Trophoblast cell (in vitro differentiated cells and primary cell): Measurements from ENCODE around the gene IPPK.
A peak's percentile ranks its signal among the peaks of the same experiment; 100 is the strongest.

Experiments used
- DNase-seq, 2 donors: peaks; one replicate each; pipeline ENCODE4 v3.0.0-alpha.2; 2016
- H2AFZ ChIP-seq: 2 replicates; pipeline ENCODE4 v1.6.1; 2013; ENCODE audit warnings: low read length, moderate library complexity, mild to moderate bottlenecking; ENCODE audit not compliant: insufficient read depth, poor library complexity
- H2AK5ac ChIP-seq: 2 replicates; pipeline ENCODE4 v1.6.1; 2013; ENCODE audit warnings: mild to moderate bottlenecking, low read length
- H2BK120ac ChIP-seq: 2 replicates; pipeline ENCODE4 v1.6.1; 2013; ENCODE audit warnings: low read length, mild to moderate bottlenecking, moderate library complexity; ENCODE audit not compliant: insufficient read depth, poor library complexity
- H2BK12ac ChIP-seq: 2 replicates; pipeline ENCODE4 v1.6.1; 2013; ENCODE audit warnings: mild to moderate bottlenecking, low read length, moderate library complexity
- H2BK5ac ChIP-seq: 2 replicates; pipeline ENCODE4 v1.6.1; 2013; ENCODE audit warnings: low read length, low read depth, moderate library complexity, mild to moderate bottlenecking; ENCODE audit not compliant: poor library complexity
- H3K14ac ChIP-seq: 2 replicates; pipeline ENCODE4 v1.6.1; 2013; ENCODE audit warnings: mild to moderate bottlenecking, low read length
- H3K18ac ChIP-seq: 2 replicates; pipeline ENCODE4 v1.6.1; 2013; ENCODE audit warnings: mild to moderate bottlenecking, low read length
- H3K23ac ChIP-seq: 2 replicates; pipeline ENCODE4 v1.6.1; 2013; ENCODE audit warnings: low read length
- H3K27ac ChIP-seq: 2 replicates; pipeline ENCODE4 v1.5.1; 2013; ENCODE audit warnings: low read depth, mild to moderate bottlenecking, inconsistent platforms, low read length, moderate library complexity
- H3K27me3 ChIP-seq: 2 replicates; pipeline ENCODE4 v1.6.1; 2013; ENCODE audit warnings: inconsistent platforms, mild to moderate bottlenecking, low read length, moderate library complexity; ENCODE audit not compliant: insufficient read depth
- H3K36me3 ChIP-seq, 2 experiments: 1 replicate in 1 of 2; 2 replicates in 1 of 2; pipeline ENCODE4 v1.6.1; 2013; ENCODE audit warnings: low read length in 2 of 2, mild to moderate bottlenecking in 2 of 2, moderate library complexity in 1 of 2; ENCODE audit not compliant: insufficient read depth in 2 of 2, control insufficient read depth in 1 of 2
- H3K4ac ChIP-seq: 2 replicates; pipeline ENCODE4 v1.6.1; 2013; ENCODE audit warnings: low read depth, mild to moderate bottlenecking, low read length, moderate library complexity
- H3K4me1 ChIP-seq, 2 experiments: 1 replicate in 1 of 2; 2 replicates in 1 of 2; pipeline ENCODE4 v1.6.1; 2013; ENCODE audit warnings: low read length in 2 of 2, mild to moderate bottlenecking in 2 of 2, moderate library complexity in 1 of 2; ENCODE audit not compliant: insufficient read depth in 2 of 2, control insufficient read depth in 1 of 2
- H3K4me2 ChIP-seq: 2 replicates; pipeline ENCODE4 v1.6.1; 2013; ENCODE audit warnings: inconsistent platforms, mild to moderate bottlenecking, low read length, moderate library complexity
- H3K4me3 ChIP-seq: 2 replicates; pipeline ENCODE4 v1.5.1; 2013; ENCODE audit warnings: mild to moderate bottlenecking, low read depth, low read length, inconsistent platforms
- H3K79me1 ChIP-seq: one replicate; pipeline ENCODE4 v1.6.1; 2013; ENCODE audit warnings: low read length
- H3K79me2 ChIP-seq: 2 replicates; pipeline ENCODE4 v1.6.1; 2013; ENCODE audit warnings: low read length, mild to moderate bottlenecking; ENCODE audit not compliant: control insufficient read depth, insufficient read depth, poor library complexity
- H3K9ac ChIP-seq: 2 replicates; pipeline ENCODE4 v1.6.1; 2013; ENCODE audit warnings: mild to moderate bottlenecking, low read length
- H3K9me3 ChIP-seq: 2 replicates; pipeline ENCODE4 v1.6.1; 2013; ENCODE audit warnings: low read depth, mild to moderate bottlenecking, control low read depth, inconsistent platforms, low read length; ENCODE audit not compliant: insufficient read depth
- H4K12ac ChIP-seq: 2 replicates; pipeline ENCODE4 v1.6.1; 2013; ENCODE audit warnings: low read depth, mild to moderate bottlenecking, low read length, moderate library complexity
- H4K8ac ChIP-seq: 2 replicates; pipeline ENCODE4 v1.6.1; 2013; ENCODE audit warnings: low read depth, mild to moderate bottlenecking, low read length, moderate library complexity
- H4K91ac ChIP-seq: one replicate; pipeline ENCODE4 v1.6.1; 2013; ENCODE audit warnings: low read depth, mild to moderate bottlenecking, low read length, moderate library complexity
- WGBS: extraction: QIAGEN DNeasy Blood & Tissue Kit; methylation state at CpG from one replicate; pipeline ENCODE4 v1.1.7; 2013; ENCODE audit warnings: missing lambda C conversion rate; ENCODE audit not compliant: insufficient read length, insufficient coverage; ENCODE audit errors: extremely low coverage; 5-methylcytosine and 5-hydroxymethylcytosine counted together

IPPK gene

DNA sequence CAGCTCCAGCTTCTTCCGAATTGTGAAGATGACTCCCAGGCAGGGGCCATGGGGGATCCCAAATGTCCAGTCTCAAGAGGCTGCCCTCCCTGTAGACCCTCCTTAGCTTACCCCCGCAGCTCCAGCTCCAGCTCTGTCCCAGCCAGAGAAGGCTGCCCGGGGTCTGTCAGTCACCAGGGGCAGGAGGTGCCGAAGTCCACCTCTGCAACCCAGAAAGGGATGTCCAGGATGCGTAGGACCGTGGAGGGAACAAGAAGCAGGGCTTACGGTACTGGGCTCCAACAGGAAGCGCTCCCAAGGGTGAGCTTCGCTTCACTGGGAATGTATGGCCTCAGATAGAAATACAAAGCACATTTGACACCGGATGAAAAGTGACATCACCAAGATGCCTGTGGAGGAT lies 6.0 kb downstream of the IPPK start:
- Histone ChIP-seq H3K4me2 (no peak overlapping the region), H2BK120ac (no peak overlapping the region), H2BK5ac (no peak overlapping the region), H2BK12ac (no peak overlapping the region), H3K79me1 (no peaks in the 10 kb centered on the region), H3K4ac (no peak overlapping the region), H3K18ac (peak overlapping the region; percentile 37), H4K91ac (no peak overlapping the region), H3K79me2 (peaks cover 7% of the 10 kb centered on the region), H3K9ac (no peak overlapping the region), H4K12ac (no peak overlapping the region), H2AFZ (no peak overlapping the region), H3K4me1 (peaks cover 9 to 16% of the 10 kb centered on the region in 2 experiments), H3K4me3 (no peak overlapping the region), H3K36me3 (peaks cover 10 to 21% of the 10 kb centered on the region in 2 experiments), H3K14ac (no peak overlapping the region), H3K27me3 (no peaks in the 10 kb centered on the region), H3K9me3 (no peaks in the 10 kb centered on the region), H2AK5ac (no peak overlapping the region), H3K27ac (no peak overlapping the region), H3K23ac (no peak overlapping the region), H4K8ac (no peak overlapping the region)
- no peak for DNase-seq
- no CpG with 5 or more reads among the region's 10 CpGs for WGBS

DNA sequence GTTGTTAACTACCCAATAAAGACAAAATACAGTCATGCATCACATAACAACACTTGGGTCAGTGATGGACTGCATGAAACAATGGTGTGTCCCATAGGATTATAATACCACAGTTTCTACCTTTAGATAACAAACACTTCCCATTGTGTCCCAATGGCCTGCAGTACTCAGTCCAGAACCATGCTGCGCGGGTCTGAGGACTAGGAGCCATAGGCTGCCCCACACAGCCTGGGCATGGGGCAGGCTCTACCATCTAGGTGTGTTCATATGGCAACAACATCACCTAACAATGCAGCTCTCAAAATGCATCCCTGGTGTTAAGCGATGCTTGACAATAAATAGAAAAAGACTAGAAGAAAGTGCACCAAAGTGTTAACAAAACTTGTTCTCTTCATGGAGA lies 6.8 kb downstream of the IPPK start:
- H3K4ac ChIP-seq: no peak overlapping the region
- H3K79me2 ChIP-seq: peaks cover 7% of the 10 kb centered on the region
- peaks cover 9 to 11% of the 10 kb centered on the region in 2 experiments for H3K4me1 ChIP-seq
- H3K36me3 ChIP-seq: peaks cover 14 to 24% of the 10 kb centered on the region in 2 experiments
- no peak overlapping the region for H2AFZ ChIP-seq
- no peak overlapping the region for H3K14ac ChIP-seq
- no peak overlapping the region for H2BK120ac ChIP-seq
- WGBS: no CpG with 5 or more reads among the region's 3 CpGs
- no peak overlapping the region for H4K8ac ChIP-seq
- no peaks in the 10 kb centered on the region for H3K27me3 ChIP-seq
- no peak overlapping the region for H2BK12ac ChIP-seq
- H3K9me3 ChIP-seq: no peaks in the 10 kb centered on the region
- no peak overlapping the region for H4K12ac ChIP-seq
- H4K91ac ChIP-seq: no peak overlapping the region
- no peak overlapping the region for H3K4me2 ChIP-seq
- H3K79me1 ChIP-seq: no peaks in the 10 kb centered on the region
- no peak overlapping the region for H3K9ac ChIP-seq
- H3K4me3 ChIP-seq: no peak overlapping the region
- no peak for DNase-seq
- H2BK5ac ChIP-seq: no peak overlapping the region
- no peak overlapping the region for H3K23ac ChIP-seq
- no peak overlapping the region for H3K18ac ChIP-seq
- no peak overlapping the region for H3K27ac ChIP-seq
- no peak overlapping the region for H2AK5ac ChIP-seq

DNA sequence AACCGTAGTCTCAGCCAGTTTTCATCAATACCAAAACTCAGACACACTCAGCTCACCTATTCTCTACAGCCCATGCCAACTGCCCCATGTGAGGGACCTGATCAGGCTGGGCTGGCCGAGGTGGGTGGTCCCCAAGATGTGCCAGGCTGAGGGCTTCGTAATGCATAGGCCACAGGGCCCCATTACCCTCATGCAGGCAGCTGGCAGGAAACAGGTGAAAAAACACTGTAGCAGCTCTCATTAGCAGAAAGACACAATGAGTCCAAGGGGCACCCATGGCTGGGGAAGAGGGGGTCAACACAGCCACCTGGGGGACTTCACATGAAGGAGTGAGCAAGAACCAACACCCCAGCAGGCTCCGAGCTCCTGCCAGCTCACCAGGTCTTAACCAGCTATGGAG lies 8.2 kb downstream of the IPPK start:
- Histone ChIP-seq H3K27ac (no peak overlapping the region), H3K79me1 (no peaks in the 10 kb centered on the region), H2AK5ac (no peak overlapping the region), H4K8ac (no peak overlapping the region), H2AFZ (no peak overlapping the region), H2BK120ac (no peak overlapping the region), H3K14ac (no peak overlapping the region), H3K4me3 (no peak overlapping the region), H2BK12ac (no peak overlapping the region), H3K9ac (no peak overlapping the region), H3K4me1 (peaks cover 9 to 10% of the 10 kb centered on the region in 2 experiments), H4K12ac (no peak overlapping the region), H3K18ac (no peak overlapping the region), H3K9me3 (no peaks in the 10 kb centered on the region), H3K4me2 (no peak overlapping the region), H3K36me3 (peaks cover 17 to 30% of the 10 kb centered on the region in 2 experiments), H4K91ac (no peak overlapping the region), H3K23ac (no peak overlapping the region), H3K4ac (peak overlapping the region; percentile 64), H3K79me2 (peaks cover 7% of the 10 kb centered on the region), H3K27me3 (no peaks in the 10 kb centered on the region), H2BK5ac (no peak overlapping the region)
- WGBS: no CpG with 5 or more reads among the region's 4 CpGs
- DNase-seq: no peak

DNA sequence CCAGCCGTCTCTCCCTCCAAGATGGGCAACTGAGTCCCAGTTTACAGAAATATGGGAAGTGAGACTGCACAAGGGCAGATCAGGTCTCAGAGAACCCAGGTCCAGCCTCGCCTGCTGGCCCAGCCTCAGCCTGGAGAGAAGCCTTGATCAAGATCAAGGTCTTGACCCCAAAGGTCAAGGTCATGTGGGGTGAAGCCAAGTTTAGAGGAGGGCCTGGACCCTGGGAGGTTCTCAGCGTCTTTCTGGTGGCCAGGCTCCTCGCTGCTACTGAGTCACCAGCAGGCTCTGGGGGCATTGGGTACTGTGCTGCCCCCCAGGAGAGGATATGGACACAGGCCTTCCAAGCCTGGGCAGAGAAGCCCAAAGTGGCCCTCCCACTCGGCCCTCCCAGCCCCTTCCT lies 8.8 kb downstream of the IPPK start:
- Histone ChIP-seq H4K91ac (no peak overlapping the region), H3K36me3 (peaks cover 21 to 28% of the 10 kb centered on the region in 2 experiments), H3K27me3 (no peaks in the 10 kb centered on the region), H3K9ac (no peak overlapping the region), H3K4ac (peak overlapping the region; percentile 77), H3K79me1 (no peaks in the 10 kb centered on the region), H3K9me3 (no peaks in the 10 kb centered on the region), H2BK120ac (no peak overlapping the region), H2BK5ac (no peak overlapping the region), H3K27ac (no peak overlapping the region), H3K4me2 (no peak overlapping the region), H4K8ac (no peak overlapping the region), H3K18ac (no peak overlapping the region), H3K14ac (no peak overlapping the region), H2AK5ac (no peak overlapping the region), H3K79me2 (peaks cover 7% of the 10 kb centered on the region), H3K23ac (no peak overlapping the region), H3K4me3 (no peak overlapping the region), H2BK12ac (no peak overlapping the region), H2AFZ (no peak overlapping the region), H4K12ac (no peak overlapping the region), H3K4me1 (peaks cover 4 to 8% of the 10 kb centered on the region in 2 experiments)
- DNase-seq: no peak
- no CpG with 5 or more reads among the region's 5 CpGs for WGBS
